Myocyte (in vitro differentiated cells): Measurements from ENCODE around the gene AGAP1. TPM values are rescaled to one million over a fixed set of nuclear protein-coding genes. Genes with fewer than 3 reads are reported as not detected.

ENCODE experiments used
- DNase-seq: peaks from one replicate; pipeline ENCODE4 v3.0.0-alpha.2; 2012; ENCODE audit warnings: low read depth
- total RNA-seq: library from RNA; depleted of rRNA; stranded (reverse); fragments of >200 nt; gene quantifications from 2 replicates; pipeline ENCODE4 v1.2.3, GENCODE V29; 2014

Gene AGAP1
- total RNA-seq, 1 donor from 2014 or later, result 15.5 TPM

DNA sequence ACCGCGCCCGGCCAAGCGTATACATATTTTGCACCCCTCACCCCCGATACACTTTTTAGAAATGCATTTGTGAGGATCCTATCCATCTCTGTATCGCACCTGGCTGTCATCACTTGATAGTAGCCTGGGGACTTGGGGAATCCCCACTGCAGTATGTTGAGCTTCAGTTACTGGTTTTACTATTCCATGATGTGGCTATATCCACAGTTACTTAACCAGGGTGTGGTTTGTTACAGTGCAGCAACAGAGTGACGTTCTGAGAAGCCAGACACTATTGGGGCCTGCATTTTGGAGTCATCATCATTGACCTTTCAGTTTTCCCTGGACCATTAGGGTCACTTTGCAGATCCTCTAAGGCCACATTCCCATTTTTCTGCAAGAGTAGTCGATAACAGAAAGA lies 212.7 kb downstream of the AGAP1 start:
- no peak for DNase-seq

DNA sequence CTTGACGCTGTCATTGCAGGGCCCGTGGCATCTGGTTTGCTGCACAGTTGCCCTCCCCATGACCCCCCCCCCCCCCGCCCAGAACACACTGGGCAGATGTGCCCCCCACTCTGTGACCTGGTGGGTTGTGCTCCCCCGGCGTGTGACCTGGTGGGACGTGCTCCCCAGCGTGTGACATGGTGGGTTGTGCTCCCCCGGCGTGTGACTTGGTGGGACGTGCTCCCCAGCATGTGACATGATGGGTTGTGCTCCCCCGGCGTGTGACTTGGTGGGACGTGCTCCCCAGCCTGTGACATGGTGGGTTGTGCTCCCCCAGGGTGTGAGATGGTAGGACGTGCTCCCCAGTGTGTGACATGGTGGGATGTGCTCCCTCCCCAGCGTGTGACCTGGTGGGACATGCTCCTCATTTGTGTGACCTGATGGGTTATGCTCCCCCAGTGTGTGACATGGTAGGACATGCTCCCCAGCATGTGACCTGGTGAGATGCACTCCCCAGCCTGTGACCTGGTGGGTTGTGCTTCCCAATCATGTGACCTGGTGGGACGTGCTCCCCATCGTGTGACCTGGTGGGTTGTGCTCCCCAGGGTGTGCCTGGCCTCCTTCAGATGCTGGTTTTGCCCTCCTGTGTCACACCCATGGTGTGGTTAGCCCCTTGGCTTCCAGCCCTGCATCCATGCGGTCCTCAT lies 213.7 kb downstream of the AGAP1 start:
- no peak for DNase-seq

DNA sequence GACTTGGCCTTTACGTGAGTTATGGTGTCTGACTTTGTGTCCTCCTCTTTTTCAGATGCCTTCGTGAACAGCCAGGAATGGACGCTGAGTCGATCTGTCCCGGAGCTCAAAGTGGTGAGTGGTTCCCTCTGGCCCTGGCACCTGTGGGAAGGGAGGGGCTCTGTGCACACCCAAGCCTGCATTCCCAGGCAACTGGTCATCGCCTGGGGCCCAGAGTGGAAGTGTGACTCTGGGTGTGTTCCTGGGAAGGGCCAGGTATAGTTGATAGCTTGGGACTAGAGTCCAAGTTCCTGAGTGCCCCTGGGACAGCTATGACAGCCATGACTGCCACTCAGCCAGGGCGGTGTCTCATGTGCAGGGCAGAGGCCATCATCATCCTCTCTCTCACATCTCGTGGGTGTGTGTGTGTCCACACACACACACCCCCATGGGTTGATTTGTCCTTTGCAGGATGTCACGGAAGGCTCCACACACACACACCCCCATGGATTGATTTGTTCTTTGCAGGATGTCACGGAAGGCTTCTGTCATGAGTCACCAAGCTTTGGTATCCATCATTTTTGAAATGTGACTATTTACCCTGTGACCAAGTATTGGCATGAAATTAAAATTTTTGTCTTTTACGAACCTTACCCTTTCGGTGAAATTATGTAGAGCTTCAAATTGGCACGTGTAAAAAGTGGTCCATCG lies 215.4 kb downstream of the AGAP1 start:
- DNase-seq, result peak; percentile 71

DNA sequence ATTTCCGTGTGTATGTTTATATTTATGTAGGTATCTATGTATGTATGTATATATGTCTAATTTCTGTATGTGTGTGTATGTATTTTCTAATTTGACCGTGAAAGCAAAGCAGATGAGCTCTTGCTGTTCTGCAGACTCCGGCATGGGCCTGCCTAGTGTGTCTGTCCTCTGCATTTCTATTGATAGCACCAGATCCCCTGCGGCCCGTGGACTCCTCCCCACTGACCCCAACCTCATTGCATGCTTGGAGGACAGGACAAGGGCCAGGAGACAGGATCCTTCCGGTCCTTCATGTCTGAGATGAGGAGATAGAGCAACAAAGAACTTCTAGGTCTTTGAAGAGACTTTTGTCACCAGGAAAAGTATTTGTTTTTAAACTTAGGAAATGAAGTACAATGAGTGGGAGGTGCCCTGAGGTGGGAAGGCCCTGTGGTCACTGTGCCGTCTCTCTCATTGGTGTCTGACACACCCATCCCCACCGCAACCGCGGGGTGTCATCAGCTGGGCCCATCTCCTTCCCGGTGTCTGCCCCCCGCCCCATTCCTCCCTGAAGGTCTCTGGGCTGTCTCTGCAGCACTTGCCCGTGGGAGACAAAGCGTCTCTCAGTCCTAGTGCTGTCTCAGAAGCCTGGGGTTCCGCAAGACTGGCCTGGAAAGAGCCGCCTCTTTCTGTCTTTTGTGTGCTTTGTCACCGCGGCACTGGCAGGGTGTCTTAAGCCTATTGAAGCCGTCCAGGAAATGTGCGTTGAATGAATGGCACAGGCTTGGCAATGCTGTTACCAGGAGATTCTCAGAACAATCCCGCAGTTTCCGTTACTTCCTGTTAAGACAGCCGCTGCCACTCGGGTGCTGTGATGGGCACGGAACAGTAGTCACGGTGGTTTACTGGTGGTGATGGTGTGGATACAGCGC lies 216.4 kb downstream of the AGAP1 start:
- DNase-seq, result no peak

DNA sequence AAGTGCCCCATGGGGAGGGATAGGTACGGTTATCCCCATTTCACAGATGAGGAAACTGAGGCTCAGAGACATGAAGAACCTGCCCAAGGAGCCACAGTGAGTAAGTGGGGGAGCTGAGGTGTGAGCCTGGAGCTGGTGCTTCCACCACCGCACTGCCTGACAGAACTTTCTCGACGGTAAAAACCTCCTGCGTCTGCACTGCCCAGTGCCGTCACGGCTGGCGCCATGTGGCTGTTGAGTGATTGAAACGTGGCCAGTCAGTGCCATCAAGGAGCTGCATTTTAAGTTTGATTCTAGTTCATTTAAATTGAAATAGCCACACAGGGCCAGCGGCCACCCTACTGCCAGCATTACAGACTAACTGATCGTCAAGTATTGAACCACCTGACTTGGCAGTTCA lies 217.1 kb downstream of the AGAP1 start:
- DNase-seq, result no peak

DNA sequence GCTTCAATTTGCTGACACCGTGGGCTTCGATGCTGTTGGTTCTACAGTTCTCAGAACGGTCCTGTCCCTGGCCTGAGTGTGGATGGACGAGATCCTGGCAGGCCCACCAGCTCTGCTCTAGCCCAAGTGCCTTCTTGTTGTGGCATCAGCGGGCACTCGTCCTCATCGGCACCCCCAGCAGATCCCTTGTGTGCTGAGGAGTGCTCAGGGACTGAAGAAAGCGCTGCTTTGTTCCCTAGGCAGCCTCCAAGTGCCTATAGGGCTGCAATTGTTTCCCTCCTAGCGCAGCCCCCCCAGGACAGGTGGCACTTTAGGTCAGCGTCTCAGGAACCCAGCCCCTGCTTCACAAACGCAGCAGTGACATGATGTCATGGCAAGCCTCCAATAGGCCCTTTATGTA lies 217.7 kb downstream of the AGAP1 start:
- DNase-seq, result no peak

DNA sequence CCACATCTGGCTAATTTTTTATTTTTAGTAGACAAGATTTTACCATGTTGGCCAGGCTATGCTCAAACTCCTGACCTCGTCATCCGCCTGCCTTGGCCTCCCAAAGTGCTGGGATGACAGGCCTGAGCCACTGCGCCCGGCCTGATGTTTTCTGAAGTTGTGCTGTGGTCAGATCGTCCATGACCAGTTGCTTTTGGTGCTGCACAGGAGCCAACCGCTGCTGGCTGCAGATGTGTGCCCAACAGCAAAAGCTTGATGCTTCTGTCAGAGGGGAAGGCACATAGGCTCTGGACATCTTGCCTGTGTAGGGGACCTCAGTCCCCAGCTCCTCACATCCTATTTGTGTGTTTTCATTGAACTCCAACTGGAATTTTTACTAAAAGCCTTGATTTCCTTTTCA lies 218.3 kb downstream of the AGAP1 start:
- DNase-seq, result no peak

DNA sequence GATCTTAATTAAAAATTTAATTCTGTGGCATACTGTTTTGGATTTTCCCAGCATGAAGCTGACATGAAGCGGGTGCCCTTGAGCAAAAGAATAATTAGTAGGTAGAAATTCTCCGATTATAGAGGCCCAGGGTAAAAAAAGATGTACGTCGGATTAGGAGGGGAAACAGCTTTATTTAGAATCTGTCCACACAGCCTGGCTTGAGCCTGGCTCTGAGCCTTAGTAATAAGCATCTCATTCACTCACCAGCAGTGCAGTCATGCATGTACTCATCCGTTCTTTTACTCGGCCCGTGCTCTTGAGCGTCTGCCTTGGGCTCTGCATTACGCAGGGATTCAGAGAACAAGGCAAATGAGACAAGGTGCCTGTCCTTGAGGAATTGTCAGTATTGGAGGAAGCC lies 219.3 kb downstream of the AGAP1 start:
- DNase-seq, result no peak

DNA sequence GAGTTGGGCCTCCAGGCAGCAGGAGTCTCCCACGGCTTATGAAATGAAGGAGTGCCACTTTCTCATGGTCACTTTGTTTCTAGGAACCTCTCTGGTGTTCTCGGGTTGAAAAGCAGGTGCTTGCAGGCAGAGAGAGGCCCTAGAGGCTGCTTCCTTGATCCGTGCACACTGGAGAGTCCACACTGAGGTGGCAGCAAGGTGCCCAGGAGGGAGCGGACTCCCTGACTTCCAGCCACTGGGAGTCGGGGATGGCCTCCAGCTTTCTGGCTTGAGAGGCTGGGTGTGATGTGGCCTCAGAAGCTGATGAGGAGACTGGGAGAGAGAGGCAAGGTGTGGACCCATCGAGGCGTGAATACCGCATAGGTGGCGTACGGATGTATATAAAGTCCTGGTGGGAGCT lies 221.8 kb downstream of the AGAP1 start:
- DNase-seq, result no peak

DNA sequence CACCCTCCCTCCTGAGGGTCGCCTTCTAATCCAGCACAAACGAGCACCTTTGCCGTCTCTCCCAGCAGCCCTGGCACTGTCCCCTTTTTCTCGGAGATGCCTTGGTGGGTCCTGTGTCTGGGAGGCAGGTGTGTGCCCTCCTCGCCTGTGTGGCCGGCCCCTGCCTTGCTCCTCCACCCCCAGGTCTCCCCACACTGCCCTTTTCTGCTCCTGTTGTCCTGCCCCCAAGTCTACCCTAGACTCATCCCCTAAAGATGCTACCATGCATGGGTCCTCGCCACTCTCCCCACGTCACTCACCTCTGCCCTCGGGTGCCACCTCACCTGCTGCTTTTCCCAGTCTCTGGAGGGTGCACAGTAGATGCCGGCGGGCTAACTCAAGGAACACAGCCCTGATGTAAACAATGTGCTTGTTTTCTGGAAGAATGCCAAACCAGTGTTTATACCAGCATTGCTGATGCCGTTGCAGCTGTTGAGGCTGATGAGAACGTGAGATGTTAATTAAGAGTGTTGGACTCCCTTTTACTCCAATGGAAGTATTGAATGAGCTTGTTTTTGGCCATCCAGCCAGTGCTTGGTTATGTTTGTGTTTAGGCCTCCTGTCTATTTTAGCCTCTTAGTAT lies 223.1 kb downstream of the AGAP1 start:
- DNase-seq, result peak; percentile 42

DNA sequence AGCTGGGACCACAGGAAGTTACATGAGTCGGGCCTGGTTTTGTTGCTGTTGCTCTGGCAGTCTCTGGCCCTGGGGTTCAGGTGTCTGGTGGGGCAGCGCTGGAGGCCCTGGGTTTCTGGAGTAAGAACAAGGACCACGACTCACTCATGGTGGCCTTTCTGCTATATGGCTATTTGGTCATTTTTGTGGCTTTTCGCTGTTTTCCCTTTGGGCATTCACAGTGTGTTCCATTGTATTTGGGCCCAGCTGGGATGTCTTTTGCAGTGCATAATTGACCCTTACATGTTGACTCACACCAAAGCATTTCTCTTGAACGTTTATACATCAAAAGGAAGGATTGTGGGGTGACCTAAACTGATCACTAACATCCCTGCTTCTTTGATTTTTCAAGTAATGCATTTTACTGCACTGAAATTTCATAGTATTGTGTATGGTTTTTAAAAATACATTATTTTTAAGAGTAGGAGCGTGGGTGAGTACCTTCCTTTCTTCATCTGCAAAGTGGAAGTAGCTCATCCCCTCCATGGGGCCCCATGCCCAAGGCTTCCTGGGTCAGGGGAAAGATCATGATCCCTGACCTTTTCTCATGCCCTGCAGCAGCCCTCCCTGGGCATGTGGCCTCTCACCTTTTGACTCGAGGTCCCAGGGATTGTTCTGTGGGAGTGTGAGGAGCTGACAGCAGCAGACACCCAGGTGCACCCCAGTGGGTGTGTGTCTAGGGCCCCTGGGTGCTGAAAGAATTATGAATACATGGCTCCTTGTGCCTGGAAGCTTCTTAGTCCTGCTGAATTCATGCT lies 225.5 kb downstream of the AGAP1 start:
- no peak for DNase-seq

DNA sequence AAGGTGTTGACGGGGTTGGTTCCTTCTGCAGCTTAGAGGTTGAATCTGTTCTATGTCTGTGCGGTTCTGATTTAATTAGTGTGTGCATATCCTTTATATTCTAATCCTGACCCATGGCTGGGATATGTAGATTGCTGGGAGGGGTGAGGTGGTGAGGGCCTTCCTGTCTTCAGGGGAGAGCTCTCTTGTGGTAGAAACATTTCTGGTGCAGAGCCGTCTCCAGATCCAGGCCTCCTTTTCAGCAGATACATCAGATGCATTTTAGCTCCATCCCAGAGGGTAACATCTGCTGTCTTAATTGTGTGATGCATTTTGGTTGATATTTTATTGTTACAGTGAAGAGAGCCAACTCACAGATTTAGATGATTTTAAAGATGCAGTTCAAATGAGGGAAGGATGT lies 227.8 kb downstream of the AGAP1 start:
- DNase-seq, result no peak

DNA sequence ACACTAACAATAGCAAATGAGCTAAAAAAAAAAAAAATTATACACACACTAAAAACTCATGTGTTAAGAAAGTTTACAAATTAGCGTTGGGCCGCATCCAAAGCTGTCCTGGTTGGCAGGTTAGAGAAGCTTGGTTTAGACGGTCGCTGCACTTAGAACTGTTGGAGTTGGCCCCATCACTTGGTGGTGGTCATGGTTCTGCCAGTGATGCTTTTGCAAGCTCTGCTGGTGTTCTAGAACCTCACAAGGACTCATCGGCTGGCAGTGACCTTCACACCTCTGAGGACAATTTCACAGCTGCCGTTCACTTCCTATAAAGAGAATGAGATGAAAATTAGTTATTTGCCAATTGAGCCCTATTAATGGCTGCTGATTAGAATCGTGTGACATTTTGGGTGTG lies 229.0 kb downstream of the AGAP1 start:
- no peak for DNase-seq

DNA sequence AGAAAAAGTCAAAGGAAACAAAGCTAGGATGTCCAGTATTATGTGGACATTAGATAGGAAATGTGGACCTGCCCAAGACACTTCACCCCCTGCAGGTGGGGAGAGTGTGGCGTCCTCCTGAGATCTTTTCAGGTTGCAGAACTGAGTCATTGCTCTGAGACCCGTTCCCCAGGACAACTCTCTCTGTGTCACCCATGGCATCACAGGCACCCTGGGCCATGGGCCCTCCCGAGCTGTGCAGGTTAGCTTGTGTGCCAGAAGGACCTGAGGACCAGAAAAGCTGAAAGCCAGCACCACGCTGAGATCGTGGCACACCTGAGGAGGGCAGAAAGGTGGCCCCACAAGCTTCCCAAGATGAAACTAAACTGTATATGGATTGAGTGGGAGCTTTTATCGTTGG lies 229.5 kb downstream of the AGAP1 start:
- DNase-seq, result no peak

DNA sequence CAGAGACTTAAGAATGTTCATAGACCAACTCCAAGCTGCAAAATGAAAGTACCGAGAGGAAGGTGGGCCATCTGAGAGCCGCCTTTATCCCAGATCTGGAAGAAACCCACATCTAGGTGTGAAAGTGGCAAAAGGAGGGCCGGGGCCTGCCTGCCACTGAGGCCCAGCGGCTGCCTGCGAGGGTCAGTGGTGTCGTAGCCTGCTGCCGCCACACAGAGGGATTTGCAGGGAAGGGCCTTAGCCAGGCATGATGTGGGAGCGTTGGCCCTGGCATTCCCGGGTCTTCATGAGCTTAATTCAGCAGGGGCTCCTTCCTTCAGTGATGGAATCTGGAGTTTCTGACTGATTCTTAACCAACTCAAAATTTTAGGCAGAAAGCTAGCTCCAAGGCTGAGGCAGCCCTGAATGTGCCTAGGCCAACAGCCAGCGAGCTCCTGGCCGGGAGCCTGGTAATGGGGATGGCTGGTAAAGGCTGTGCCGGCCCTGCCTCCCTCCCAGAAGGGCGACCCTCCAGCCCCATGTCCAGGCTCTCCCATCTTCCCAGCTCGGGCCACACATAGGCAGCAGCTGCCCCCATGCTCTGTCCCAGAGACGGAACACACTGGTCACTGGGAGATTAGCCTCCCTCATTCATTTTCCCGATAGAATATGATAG lies 230.1 kb downstream of the AGAP1 start:
- DNase-seq, result no peak

DNA sequence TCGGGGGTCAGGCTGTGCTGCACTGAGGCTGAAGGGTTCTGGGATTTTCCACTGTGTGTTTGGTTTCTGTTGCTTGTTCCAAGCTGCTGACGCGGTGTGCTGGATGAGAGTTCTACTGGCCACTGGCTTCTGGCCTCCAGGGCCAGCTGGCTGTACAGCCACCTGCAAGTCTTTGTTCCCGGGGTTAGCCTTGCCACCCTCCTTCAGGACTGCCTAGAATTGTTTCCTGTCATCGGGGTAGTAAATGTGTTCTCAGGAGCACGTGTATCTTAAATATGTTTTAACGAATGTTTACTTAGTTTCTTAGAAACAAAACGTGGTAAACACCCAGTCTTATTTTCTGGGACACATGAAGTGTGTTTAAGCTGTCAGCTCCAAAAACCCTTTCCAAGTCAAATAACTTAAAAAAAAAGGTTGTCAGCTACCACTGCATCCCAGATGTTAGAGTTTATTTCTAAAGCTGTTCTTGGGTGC lies 231.2 kb downstream of the AGAP1 start:
- DNase-seq, result no peak

DNA sequence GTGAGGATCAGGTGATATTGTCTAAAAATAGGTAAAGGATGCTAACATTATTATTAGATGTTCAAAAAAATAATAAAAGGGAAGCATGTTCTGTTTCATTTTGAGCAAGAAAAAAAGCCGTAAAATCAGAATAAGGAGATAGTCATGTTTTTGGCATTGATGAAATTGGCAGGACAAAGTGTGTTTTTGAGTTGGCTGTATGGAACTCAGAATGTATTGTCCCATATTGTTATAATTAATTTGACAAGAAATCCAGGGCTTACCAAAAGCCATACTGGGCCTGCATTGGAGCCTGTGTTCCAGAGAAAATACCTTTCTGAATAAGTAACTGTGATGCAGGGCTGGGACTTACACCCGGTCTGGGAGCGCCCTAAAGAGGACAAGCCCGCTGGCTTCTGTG lies 232.0 kb downstream of the AGAP1 start:
- no peak for DNase-seq

DNA sequence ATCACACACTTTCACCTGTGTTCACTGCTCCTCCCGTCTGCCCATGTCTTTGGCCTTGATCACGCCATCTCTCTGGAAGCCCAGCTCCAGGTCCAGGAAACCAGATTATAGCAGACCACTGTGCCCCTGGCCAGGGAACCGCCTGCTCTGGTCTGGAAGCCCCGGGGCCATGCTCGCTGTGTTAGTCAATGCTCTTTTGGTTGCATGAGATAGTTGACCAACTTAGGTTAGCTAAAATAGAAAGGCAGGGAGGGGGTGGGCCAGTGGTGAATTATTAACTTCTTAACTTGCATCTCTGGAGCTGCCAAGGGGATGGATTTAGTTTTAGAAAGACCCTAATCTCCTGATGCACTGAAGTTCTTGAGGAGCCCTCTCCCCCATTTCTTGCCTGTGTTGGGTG lies 232.7 kb downstream of the AGAP1 start:
- DNase-seq, result no peak

DNA sequence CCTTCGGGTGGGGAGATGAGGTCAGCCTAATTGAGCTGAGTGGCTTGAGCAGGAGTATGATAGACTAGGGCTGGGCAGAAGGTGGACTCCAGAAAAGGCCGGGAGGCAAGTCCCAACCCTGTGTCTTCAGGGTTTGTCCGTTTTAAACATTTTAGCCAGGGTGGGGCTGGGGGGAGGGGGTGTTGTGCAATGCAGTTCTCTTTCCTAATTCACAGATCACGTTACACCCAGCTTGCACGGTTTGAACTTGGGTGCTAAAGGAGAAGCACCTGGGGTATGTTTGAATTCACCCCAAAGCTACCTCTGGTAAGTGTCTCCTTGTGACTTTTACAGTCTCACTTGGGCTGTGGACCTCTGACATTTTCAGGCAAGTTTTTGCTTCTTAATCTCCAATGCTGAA lies 233.3 kb downstream of the AGAP1 start:
- no peak for DNase-seq
